Measurements from ENCODE around the gene PALD1. TPM values are rescaled to one million over a fixed set of nuclear protein-coding genes. Genes with fewer than 3 reads are reported as not detected.
A peak's percentile ranks its signal among the peaks of the same experiment; 100 is the strongest.

The PALD1 gene
- total and polyA plus RNA-seq, 9 of the 15 experiments (the other 6 are each of a cell fraction or from before 2014, with no cell fraction given): 0.03 to 0.29 (median 0.09) TPM; not detected in 2

- TF ChIP-seq EP400 (IDR thresholded peaks at IDR 0.05) (no peak), KAT7 (CRISPR knock-in tag; IDR thresholded peaks at IDR 0.05; ENCODE audit: borderline replicate concordance) (no peak), CEBPG (CRISPR knock-in tag; IDR thresholded peaks at IDR 0.05) (peak; percentile 75), CEBPG (tag; conservative IDR thresholded peaks at IDR 0.05 in 1 of 2, IDR thresholded peaks at IDR 0.05 in 1 of 2) (peak; percentile 61 to 67), ZNF644 (tag; IDR thresholded peaks at IDR 0.05; ENCODE audit: low read depth) (no peak)
- TF ChIP-seq, protein P1, sequence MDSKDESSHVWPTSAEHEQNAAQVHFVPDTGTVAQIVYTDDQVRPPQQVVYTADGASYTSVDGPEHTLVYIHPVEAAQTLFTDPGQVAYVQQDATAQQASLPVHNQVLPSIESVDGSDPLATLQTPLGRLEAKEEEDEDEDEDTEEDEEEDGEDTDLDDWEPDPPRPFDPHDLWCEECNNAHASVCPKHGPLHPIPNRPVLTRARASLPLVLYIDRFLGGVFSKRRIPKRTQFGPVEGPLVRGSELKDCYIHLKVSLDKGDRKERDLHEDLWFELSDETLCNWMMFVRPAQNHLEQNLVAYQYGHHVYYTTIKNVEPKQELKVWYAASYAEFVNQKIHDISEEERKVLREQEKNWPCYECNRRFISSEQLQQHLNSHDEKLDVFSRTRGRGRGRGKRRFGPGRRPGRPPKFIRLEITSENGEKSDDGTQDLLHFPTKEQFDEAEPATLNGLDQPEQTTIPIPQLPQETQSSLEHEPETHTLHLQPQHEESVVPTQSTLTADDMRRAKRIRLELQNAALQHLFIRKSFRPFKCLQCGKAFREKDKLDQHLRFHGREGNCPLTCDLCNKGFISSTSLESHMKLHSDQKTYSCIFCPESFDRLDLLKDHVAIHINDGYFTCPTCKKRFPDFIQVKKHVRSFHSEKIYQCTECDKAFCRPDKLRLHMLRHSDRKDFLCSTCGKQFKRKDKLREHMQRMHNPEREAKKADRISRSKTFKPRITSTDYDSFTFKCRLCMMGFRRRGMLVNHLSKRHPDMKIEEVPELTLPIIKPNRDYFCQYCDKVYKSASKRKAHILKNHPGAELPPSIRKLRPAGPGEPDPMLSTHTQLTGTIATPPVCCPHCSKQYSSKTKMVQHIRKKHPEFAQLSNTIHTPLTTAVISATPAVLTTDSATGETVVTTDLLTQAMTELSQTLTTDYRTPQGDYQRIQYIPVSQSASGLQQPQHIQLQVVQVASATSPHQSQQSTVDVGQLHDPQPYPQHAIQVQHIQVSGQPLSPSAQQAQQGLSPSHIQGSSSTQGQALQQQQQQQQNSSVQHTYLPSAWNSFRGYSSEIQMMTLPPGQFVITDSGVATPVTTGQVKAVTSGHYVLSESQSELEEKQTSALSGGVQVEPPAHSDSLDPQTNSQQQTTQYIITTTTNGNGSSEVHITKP (IDR thresholded peaks at IDR 0.05; ENCODE audit: partially characterized antibody): peak; percentile 83
Observed at GRCh38 chr10:70596110-70596798, 117.7 kb downstream of the PALD1 start (continued).
